ENCODE measurements around the gene GTPBP4.
"Not testable (repeated sequence)": the region's sequence is repeated elsewhere in the genome, so short reads cannot be mapped to it uniquely, and the experiment has no call there.

The GTPBP4 gene

GRCh38 chr10:988667-989545, 672 bp downstream of the GTPBP4 start:
- peak; percentile 47 for DNase-seq (ENCODE audit: low spot score)

DNA sequence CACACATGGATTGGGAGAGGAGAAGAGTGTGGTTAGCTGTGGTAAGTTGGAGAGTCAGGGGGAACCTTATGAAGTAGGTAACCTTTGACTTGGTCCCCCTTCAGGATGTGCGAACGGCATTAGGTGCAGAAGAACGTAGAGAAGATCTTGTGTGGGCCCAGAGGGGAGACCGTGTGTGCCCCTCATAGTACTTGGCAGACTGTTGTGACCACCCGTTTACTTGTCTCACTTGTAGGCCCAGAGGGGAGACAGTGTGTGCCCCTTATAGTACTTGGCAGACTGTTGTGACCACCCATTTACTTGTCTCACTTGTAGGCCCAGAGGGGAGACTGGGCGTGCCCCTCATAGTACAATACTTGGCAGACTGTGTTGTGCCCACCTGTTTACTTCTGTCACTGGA, 2.6 kb downstream of the GTPBP4 start:
- DNase-seq (ENCODE audit: low spot score): no peak

GRCh38 chr10:992467-992866, 4.2 kb downstream of the GTPBP4 start:
- no peak for DNase-seq (ENCODE audit: low spot score)

DNA sequence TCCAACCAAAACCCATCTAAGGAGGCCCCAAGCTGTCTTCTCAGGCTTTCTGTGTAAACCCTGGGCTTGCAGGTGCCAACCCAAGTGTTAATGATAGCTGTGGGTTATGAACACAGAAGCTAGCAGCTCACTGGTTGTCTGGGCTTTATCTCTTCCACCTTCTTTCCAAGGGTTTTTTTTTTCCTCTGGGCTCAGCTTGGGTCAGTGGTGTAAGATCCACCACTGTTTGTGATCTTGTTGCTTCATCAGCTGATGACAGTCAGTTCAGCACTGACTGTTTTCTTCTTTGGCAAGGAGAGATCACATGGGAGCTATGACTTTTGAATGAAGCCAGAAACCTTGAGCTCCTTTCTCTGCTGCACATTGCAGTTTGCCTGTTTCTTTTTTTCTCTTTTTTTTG, 4.6 kb downstream of the GTPBP4 start:
- no peak for DNase-seq (ENCODE audit: low spot score)

GRCh38 chr10:994836-995558, 6.8 kb downstream of the GTPBP4 start:
- no peak for DNase-seq (ENCODE audit: low spot score)

DNA sequence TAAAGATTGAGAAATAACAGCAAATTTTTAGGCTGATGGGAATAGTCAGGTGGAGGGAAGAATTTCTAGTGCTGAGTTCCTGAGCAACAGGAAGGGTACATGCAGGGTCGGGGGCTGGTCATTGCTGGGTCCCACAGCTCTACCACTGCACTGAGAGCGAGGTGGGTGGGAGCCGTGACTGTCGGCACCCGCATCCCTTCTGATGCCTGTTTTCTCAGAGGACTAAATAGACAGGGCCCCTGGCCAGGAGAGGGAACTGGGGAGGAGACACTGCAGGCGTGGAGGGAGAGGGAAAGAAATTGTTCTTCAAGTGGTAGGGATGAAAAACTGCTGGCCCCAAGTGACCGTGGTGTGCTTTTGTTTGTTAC, 7.3 kb downstream of the GTPBP4 start:
- no peak for DNase-seq (ENCODE audit: low spot score)

GRCh38 chr10:996031-996430, 7.8 kb downstream of the GTPBP4 start:
- no peak for DNase-seq (ENCODE audit: low spot score)

- no peak for DNase-seq (ENCODE audit: low spot score)
Observed at GRCh38 chr10:997266-998022, 9.2 kb downstream of the GTPBP4 start.

GRCh38 chr10:1002425-1003006, 14.3 kb downstream of the GTPBP4 start:
- no peak for DNase-seq (ENCODE audit: low spot score)

GRCh38 chr10:1003884-1004670, 15.8 kb downstream of the GTPBP4 start:
- DNase-seq (ENCODE audit: low spot score): no peak

- DNase-seq (ENCODE audit: low spot score): no peak
Observed at GRCh38 chr10:1006573-1006972, 18.3 kb downstream of the GTPBP4 start.

- DNase-seq (ENCODE audit: low spot score): no peak
Observed at GRCh38 chr10:1007583-1007982, 19.3 kb downstream of the GTPBP4 start.

DNA sequence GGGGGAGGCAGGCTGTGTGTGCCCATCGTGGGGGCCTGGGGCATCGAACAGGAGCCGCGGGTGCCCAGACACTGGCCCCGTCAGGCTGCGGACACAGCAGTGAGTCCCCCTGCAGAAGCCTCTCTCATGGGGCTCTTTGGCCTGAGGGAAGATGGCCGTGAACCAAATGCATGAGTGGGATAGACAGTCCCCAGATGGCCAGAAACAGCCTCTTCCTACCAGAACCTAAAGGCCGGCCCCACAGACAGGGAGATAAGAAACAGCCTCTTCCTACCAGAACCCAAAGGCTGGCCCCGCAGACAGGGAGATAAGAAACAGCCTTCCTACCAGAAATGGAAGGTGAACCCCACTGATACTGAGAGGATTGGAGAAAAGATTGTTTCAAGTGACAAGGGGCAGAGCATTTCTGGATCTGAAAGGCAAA, 20.8 kb downstream of the GTPBP4 start:
- DNase-seq (ENCODE audit: low spot score): no peak

DNA sequence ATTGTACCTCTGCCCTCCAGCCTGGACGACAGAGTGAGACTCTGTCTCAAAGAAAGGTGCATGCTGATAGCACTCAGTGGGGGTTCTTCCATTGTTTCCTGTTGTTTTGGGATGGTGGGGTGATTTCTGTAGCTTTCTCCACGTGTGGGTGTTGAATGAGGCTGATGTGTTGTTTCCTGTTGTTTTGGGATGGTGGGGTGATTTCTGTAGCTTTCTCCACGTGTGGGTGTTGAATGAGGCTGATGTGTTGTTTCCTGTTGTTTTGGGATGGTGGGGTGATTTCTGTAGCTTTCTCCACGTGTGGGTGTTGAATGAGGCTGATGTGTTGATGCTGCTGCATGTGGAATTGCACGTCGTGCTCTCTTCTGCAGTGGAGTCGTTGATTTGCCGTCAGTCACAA, 21.7 kb downstream of the GTPBP4 start:
- DNase-seq (ENCODE audit: low spot score): not testable (repeated sequence)

GRCh38 chr10:1010703-1011102, 22.5 kb downstream of the GTPBP4 start:
- no peak for DNase-seq (ENCODE audit: low spot score)

DNA sequence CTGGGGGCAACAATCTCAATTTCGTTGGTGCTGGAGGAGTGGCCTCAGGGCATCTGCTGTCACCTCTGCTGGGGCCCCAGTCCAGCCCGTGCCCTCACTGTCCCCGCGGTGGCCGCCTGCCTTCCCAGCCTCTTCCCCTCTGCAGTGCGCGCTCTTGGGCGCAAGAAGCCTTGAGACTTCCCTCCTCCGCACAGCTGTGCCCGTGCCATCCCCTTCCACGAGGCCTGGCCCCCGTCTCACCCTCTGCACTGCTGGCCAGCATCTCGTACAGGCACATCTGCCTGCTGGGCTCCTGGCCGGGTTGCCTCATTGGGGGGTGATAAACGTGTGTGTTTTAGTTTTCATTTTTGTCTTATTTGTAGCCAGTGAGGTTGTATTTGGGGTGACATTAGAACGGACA, 23.5 kb downstream of the GTPBP4 start:
- no peak for DNase-seq (ENCODE audit: low spot score)

DNA sequence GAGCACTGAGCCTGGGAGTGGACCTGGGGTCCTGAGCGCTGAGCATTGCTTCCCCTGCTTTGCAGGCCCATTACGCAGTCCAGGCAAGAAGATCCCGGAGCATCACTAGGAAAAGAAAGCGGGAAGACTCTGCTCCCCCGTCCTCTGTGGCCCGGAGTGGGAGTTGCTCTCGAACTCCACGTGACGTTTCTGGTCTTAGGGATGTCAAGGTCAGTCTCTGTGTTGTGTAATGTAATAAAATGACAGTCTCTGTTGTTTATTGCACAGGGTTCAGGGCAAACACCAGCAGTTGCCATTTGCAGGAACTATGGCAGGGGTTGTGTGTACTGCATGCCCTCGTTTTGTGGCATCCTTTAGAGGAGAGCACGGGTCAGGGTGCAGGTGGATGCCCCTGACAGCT, 27.5 kb downstream of the GTPBP4 start:
- no peak for DNase-seq (ENCODE audit: low spot score)

GRCh38 chr10:1019362-1019761, 31.1 kb downstream of the GTPBP4 start:
- DNase-seq (ENCODE audit: low spot score): no peak

DNA sequence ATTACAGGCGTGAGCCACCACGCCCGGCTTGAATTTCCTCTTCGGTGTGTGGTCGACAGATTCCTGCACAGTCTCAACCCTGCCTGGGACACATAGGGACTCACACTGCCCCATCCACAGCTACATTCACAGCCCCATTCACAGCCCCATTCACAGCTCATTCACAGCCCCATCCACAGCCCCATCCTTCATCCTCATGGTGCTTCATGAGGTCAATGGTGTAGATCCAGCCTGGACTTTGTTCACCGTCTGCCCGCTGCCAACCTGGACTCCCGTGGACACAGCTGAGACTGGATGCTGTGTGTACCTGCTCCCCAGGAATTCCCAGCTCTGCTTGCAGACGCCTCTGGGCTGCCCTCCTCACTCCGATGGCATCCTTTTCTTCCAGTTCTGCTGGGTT, 32.2 kb downstream of the GTPBP4 start:
- no peak for DNase-seq (ENCODE audit: low spot score)

DNA sequence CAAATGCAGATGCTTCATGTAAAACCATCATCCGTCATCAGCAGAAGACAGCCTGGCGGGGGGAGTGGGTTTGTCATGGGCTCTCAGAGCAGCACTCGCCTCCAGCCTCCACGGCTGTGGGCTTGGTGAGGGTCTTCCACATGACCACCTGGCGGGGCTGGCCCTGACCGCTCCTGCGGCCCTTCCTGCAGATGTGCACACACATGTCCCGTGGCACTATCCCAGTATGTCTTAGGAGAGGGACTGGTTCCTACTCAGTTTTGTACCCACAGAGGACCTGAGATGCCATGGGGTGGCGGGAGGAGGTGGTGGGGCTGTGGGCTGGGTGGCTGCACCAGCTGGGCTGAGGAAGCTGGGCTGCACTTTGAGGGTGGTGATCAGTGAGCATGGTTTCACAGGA, 32.7 kb downstream of the GTPBP4 start:
- no peak for DNase-seq (ENCODE audit: low spot score)

DNA sequence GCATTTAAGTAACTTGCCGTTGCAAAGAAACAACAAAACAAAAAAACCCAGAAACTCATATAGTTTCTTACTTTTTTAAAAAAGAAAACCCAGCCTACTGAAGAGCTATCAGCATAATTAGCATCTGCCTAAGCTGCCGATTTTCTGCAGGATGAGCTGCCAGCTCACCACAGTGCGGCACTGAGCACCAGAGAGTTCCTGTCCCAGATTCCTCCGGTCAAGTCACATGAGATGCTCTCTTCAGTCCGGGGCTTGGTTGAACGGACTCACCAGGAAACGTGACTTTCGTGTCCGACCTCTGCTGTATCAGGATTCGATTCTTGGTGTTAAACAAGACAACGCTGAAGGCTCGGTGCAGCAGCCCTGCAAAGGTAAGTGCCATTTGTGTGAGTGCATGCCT, 34.2 kb downstream of the GTPBP4 start:
- no peak for DNase-seq (ENCODE audit: low spot score)

DNA sequence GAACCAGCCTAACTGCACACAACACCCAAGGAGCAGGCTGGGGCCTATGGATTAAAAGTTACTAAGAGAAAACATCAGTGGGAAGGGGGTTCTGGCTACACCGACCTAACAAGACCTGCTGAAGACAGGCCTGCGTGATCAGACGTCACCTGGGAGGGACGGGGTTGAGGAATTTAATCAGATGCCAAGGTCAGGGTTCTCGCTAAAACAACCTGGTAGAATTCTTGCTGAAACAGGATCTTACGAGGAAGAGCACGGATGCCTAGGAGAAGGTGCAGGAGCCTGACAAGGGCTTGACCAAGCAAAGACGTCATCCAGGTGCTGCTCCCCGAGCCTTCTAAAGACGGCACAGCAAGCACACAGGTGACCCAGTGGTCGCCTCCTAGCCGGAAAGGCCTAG, 35.9 kb downstream of the GTPBP4 start:
- no peak for DNase-seq (ENCODE audit: low spot score)

Data from HuH-7.5 (cell line).